HG03432 (cell line): ENCODE results near the gene ZBTB17.
"Not testable (repeated sequence)": the region's sequence is repeated elsewhere in the genome, so short reads cannot be mapped to it uniquely, and the experiment has no call there.

ENCODE experiments used
- ATAC-seq: cut with Tn5 transposase; IDR thresholded peaks from one replicate; pipeline ENCODE4 v1.9.1; 2021; ENCODE audit warnings: mild to moderate bottlenecking, moderate library complexity; ENCODE audit not compliant: unreplicated experiment

The ZBTB17 gene

DNA sequence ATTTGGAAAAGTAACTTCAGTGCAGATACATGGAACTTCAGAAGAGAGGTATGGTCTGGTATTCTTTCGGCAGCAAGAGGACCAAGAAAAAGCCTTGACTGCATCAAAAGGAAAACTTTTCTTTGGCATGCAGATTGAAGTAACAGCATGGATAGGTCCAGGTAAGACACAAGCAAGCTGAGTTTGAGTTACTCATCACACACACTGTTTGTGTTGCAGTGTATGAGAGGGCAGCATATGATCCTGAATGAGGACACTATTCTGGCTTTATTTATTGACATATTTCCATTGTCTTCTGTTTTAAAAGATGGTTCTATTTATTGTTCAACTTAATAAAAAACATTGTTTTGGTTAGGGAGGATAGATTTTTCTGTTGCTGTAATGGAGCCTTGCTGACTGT lies 64.8 kb downstream of the ZBTB17 start:
- ATAC-seq: no peak

DNA sequence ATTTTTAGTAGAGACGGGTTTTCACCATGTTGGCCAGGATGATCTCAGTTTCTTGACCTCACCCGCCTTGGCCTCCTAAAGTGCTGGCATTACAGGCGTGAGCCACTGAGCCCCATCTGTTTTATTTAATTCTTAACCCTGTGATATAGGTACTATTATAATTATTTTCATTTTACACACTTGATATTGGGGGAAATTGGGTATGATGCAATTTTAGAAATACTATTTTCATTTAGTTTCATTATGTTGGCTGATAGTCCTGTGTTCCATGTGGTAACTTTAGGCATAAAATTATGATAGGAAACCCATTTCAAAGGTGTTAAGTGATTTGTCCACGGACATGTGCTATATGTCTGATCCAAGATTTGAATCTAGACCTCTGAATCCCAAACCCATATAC lies 67.3 kb downstream of the ZBTB17 start:
- ATAC-seq: no peak

DNA sequence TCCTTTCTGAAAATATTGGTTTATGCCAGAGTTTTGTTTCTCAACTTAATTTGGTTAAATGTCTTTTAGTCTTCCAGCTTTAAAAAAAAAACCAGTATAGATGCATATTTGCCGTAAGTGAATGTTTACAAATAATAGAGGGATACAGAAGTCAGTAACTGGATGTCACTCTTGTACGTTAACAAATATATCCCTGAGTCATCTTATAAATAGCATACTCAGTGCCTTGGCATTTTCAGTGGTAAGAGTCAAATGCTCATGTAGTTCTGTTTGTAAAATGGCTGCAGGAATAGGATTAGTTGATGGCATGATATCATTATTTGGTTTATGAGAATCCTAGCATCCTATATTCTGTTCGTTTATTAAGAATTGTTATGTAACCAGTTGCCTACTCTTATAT lies 73.0 kb downstream of the ZBTB17 start:
- ATAC-seq: no peak

DNA sequence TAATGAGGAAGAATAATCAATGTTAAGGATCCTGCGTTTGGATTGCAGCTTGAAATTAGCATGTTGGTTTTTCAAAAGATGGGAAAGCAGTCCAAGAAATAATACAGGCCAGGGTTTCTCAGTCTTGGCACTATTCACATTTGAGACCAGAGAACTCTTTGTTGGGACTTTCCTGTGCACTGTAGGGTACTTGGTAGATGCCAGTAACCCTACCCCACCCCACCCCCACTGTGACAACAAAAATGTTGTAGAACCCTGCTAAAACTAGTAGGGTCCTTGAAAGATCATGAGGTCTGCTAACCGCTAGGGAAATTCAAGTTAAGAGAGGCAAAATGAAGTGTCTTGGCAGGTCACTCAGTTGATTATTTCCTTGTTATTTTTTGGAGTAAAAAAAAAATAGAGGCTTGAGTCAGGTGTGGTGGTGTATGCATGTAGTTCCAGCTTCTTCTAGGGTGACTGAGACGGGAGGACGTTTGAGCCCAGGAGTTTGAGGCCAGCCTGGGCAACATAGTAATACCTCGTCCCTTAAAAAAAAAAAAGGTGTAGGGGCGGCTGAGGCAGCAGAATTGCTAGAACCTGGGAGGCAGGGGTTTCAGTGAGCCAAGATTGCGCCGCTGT lies 75.1 kb downstream of the ZBTB17 start:
- no peak for ATAC-seq

DNA sequence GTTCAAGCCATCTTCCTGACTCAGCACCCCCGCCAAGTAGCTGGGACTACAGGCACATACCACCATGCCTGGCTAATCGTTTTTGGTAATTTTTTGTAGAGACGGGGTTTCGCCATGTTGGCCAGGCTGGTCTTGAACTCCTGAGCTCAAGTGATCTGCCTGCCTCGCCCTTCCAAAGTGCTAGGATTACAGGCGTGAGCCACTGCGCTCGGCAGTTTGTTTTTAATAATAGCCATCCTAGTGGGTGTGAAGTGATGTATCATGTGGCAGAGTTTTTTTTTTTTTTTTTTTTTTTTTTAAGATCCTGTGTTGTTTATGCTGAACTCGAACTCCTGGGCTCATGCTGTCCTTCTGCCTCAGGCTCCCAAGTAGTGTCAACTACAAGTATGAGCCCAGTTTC lies 76.6 kb downstream of the ZBTB17 start:
- no peak for ATAC-seq

DNA sequence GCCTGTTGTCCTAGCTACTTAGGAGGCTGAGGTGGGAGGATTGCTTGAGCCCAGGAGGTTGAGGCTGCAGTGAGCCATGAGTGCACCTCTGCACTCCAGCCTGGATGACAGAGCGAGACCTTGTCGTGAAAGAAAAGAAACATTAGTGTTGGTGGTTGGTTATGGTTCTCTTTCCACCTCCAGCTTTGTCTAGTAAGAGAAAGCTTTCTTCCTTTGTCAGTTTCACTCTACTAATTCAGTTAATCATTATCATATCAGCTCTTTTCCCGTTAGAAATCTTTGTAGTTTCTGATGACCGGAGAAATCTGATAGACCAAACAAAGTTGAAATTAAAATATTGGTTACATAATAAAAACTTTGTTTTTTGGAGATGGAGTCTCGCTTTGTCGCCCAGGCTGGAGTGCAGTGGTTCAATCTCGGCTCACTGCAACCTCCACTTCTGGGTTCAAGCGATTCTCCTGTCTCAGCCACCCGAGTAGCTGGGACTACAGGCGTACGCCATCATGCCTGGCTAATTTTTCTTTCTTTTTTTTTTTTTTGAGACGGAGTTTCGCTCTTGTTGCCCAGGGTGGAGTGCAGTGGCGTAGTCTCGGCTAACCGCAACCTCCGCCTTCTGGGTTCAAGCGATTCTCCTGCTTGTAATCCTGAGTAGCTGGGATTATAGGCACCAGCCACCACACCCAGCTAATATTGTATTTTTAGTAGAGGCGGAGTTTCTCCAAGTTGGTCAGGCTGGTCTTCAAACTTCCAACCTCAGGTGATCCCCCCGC lies 78.9 kb downstream of the ZBTB17 start:
- not testable (repeated sequence) for ATAC-seq

DNA sequence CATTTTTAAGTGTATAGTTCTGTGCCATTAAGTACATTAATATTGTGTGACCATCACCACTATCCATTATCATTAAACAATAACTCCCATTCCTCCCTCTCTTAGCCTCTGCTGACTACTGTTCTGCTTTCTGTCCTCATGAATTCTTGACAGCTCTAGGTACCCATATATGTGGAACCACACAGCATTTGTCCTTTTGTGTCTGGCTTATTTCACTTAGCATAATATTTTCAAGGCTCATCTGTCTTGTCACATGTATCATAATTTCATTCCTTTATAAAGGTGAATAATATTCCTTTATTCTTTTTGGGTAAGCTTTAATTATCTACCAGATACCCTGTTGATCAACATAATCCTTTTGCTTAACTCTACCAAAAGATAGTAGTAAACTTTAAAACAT lies 80.7 kb downstream of the ZBTB17 start:
- no peak for ATAC-seq

DNA sequence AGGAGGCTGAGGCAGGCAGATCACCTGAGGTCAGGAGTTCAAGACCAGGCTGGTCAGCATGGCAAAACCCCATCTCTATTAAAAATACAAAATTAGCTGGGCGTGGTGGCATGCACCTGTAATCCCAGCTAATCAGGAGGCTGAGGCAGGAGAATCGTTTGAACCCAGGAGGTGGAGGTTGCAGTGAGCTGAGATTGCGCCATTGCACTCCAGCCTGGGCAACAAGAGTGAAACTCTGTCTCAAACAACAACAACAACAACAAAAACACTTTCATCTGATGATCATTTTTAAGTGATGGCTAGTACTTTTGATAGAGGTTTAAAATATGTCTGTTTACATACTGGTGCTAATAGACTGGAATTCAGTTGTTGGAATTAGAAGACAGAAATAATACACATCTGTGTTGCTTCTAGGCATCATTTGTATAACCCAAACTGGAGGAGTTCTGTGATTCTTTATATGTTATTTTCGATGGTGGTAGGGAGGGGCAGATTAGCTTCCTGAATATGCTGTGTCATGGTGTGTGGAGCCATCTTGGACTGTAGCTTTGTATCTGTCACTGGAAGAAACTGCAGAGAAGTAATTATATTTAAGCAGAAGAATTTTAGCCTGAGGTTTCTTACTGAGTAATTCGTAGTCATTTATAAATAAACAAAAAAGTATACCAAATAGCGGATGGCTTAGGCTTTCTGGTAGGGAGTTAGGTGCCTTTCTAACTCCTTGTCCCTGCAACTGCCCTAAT lies 82.9 kb downstream of the ZBTB17 start:
- ATAC-seq: not testable (repeated sequence)
